GM19328 (cell line): ENCODE measurements around the gene RAI1.
"Not testable (repeated sequence)": the region's sequence is repeated elsewhere in the genome, so short reads cannot be mapped to it uniquely, and the experiment has no call there.

Experiments used
- ATAC-seq: cut with Tn5 transposase; IDR thresholded peaks from one replicate; pipeline ENCODE4 v1.9.1; 2021; ENCODE audit warnings: mild to moderate bottlenecking, moderate library complexity; ENCODE audit not compliant: unreplicated experiment

RAI1 gene

GRCh38 chr17:17681187-17681743, at the start of gene RAI1:
Gene RAI1, plus strand, starts transcription at chr17:17681458. Its CDS starts 111,491 bp downstream, at chr17:17792949.
- ATAC-seq = peak; percentile 44

GRCh38 chr17:17632690-17633089, 48.6 kb upstream of the RAI1 start:
- ATAC-seq = not testable (repeated sequence)

GRCh38 chr17:17633310-17633709, 47.9 kb upstream of the RAI1 start:
- no peak for ATAC-seq

- ATAC-seq = no peak
These were observed 46.1 kb upstream of the RAI1 start for GRCh38 chr17:17635126-17635525.

GRCh38 chr17:17635537-17636271, 45.6 kb upstream of the RAI1 start:
- not testable (repeated sequence) for ATAC-seq

- no peak for ATAC-seq
These were observed 44.9 kb upstream of the RAI1 start for GRCh38 chr17:17636272-17636885.

- no peak for ATAC-seq
These were observed 42.8 kb upstream of the RAI1 start for GRCh38 chr17:17638467-17638866.

- ATAC-seq = not testable (repeated sequence)
These were observed 41.5 kb upstream of the RAI1 start for GRCh38 chr17:17639661-17640270.

- ATAC-seq = no peak
These were observed 39.4 kb upstream of the RAI1 start for GRCh38 chr17:17641621-17642409.

GRCh38 chr17:17645148-17645547, 36.1 kb upstream of the RAI1 start:
- not testable (repeated sequence) for ATAC-seq

- ATAC-seq = no peak
These were observed 35.3 kb upstream of the RAI1 start for GRCh38 chr17:17645961-17646360.

- no peak for ATAC-seq
These were observed 33.6 kb upstream of the RAI1 start for GRCh38 chr17:17647524-17648178.

GRCh38 chr17:17648762-17649161, 32.5 kb upstream of the RAI1 start:
- no peak for ATAC-seq

GRCh38 chr17:17650959-17651358, 30.3 kb upstream of the RAI1 start:
- ATAC-seq = no peak

- ATAC-seq = no peak
These were observed 27.9 kb upstream of the RAI1 start for GRCh38 chr17:17653343-17653742.

GRCh38 chr17:17659340-17659739, 21.9 kb upstream of the RAI1 start:
- no peak for ATAC-seq

- no peak for ATAC-seq
These were observed 20.1 kb upstream of the RAI1 start for GRCh38 chr17:17661134-17661533.

- ATAC-seq = no peak
These were observed 19.3 kb upstream of the RAI1 start for GRCh38 chr17:17661834-17662385.

GRCh38 chr17:17663160-17664063, 17.8 kb upstream of the RAI1 start:
- ATAC-seq = peak; percentile 76
